H9 (cell line): ENCODE data around the gene HOXD11. TPM values are rescaled to one million over a fixed set of nuclear protein-coding genes. Genes with fewer than 3 reads are reported as not detected.

ENCODE experiments used
- DNase-seq: peaks from one replicate; pipeline ENCODE4 v3.0.0-alpha.2; 2017
- H2AFZ ChIP-seq: one replicate; pipeline ENCODE4 v1.6.1; 2013; ENCODE audit warnings: mild to moderate bottlenecking, low read length, control low read depth, moderate library complexity
- H2AK5ac ChIP-seq: 2 replicates; pipeline ENCODE4 v1.6.1; 2013; ENCODE audit warnings: low read length, control low read depth, mixed read lengths; ENCODE audit not compliant: insufficient read length
- H2BK120ac ChIP-seq: one replicate; pipeline ENCODE4 v1.6.1; 2013; ENCODE audit warnings: low read depth, mild to moderate bottlenecking, low read length, control low read depth, inconsistent platforms; ENCODE audit not compliant: poor library complexity, severe bottlenecking
- H2BK12ac ChIP-seq: 2 replicates; pipeline ENCODE4 v1.6.1; 2013; ENCODE audit warnings: low read length, control low read depth, mixed read lengths, low read depth; ENCODE audit not compliant: insufficient read length
- H2BK15ac ChIP-seq: 2 replicates; pipeline ENCODE4 v1.6.1; 2013; ENCODE audit warnings: low read depth, low read length, control low read depth
- H2BK20ac ChIP-seq: one replicate; pipeline ENCODE4 v1.6.1; 2013; ENCODE audit warnings: low read depth, mild to moderate bottlenecking, low read length, control low read depth, inconsistent platforms; ENCODE audit not compliant: poor library complexity, severe bottlenecking
- H2BK5ac ChIP-seq: 2 replicates; pipeline ENCODE4 v1.6.1; 2013; ENCODE audit warnings: low read length, control low read depth, mixed read lengths; ENCODE audit not compliant: insufficient read length
- H3K14ac ChIP-seq: 2 replicates; pipeline ENCODE4 v1.6.1; 2013; ENCODE audit warnings: low read length, control low read depth; ENCODE audit not compliant: insufficient read depth
- H3K18ac ChIP-seq: 2 replicates; pipeline ENCODE4 v1.6.1; 2013; ENCODE audit warnings: low read depth, mild to moderate bottlenecking, mixed read lengths, low read length, control low read depth; ENCODE audit not compliant: insufficient read length
- H3K23ac ChIP-seq: 2 replicates; pipeline ENCODE4 v1.6.1; 2013; ENCODE audit warnings: low read length, control low read depth, mixed read lengths, low read depth; ENCODE audit not compliant: insufficient read length
- H3K23me2 ChIP-seq: 2 replicates; pipeline ENCODE4 v1.6.1; 2013; ENCODE audit warnings: low read depth, mild to moderate bottlenecking, mixed read lengths, low read length, control low read depth; ENCODE audit not compliant: insufficient read length, poor library complexity, severe bottlenecking
- H3K27ac ChIP-seq: 2 replicates; pipeline ENCODE4 v1.5.1; 2013; ENCODE audit warnings: low read length, control low read depth, mixed read lengths, low read depth; ENCODE audit not compliant: insufficient read length
- H3K27me3 ChIP-seq: 2 replicates; pipeline ENCODE4 v1.6.1; 2013; ENCODE audit warnings: low read length, control low read depth, inconsistent platforms; ENCODE audit not compliant: insufficient read depth
- H3K4ac ChIP-seq: 2 replicates; pipeline ENCODE4 v1.6.1; 2013; ENCODE audit warnings: low read depth, mild to moderate bottlenecking, control low read depth, inconsistent platforms, low read length, moderate library complexity
- H3K4me1 ChIP-seq: 2 replicates; pipeline ENCODE4 v1.6.1; 2013; ENCODE audit warnings: low read length, control low read depth, inconsistent platforms; ENCODE audit not compliant: insufficient read depth
- H3K4me2 ChIP-seq: 2 replicates; pipeline ENCODE4 v1.6.1; 2013; ENCODE audit warnings: low read length, control low read depth, mixed read lengths; ENCODE audit not compliant: insufficient read length, insufficient read depth
- H3K56ac ChIP-seq: 2 replicates; pipeline ENCODE4 v1.6.1; 2013; ENCODE audit warnings: low read depth, mild to moderate bottlenecking, mixed read lengths, low read length, control low read depth; ENCODE audit not compliant: insufficient read length
- H3K79me1 ChIP-seq: 2 replicates; pipeline ENCODE4 v1.6.1; 2013; ENCODE audit warnings: low read depth, mild to moderate bottlenecking, moderate library complexity, low read length, control low read depth, inconsistent platforms; ENCODE audit not compliant: insufficient read depth, poor library complexity, severe bottlenecking
- H3K79me2 ChIP-seq: 2 replicates; pipeline ENCODE4 v1.6.1; 2013; ENCODE audit warnings: low read length, control low read depth, inconsistent platforms; ENCODE audit not compliant: insufficient read depth
- H3K9ac ChIP-seq: 2 replicates; pipeline ENCODE4 v1.6.1; 2013; ENCODE audit warnings: low read length, control low read depth, mixed read lengths; ENCODE audit not compliant: insufficient read length; ENCODE audit errors: extremely low read depth
- H3K9me3 ChIP-seq: one replicate; pipeline ENCODE4 v1.6.1; 2013; ENCODE audit warnings: low read depth, low read length, inconsistent platforms; ENCODE audit not compliant: control insufficient read depth
- H3T11ph ChIP-seq: one replicate; pipeline ENCODE4 v1.6.1; 2013; ENCODE audit warnings: mild to moderate bottlenecking, low read length, control low read depth, inconsistent platforms
- H4K20me1 ChIP-seq: one replicate; pipeline ENCODE4 v1.6.1; 2013; ENCODE audit not compliant: control insufficient read depth, insufficient read length, insufficient read depth
- H4K5ac ChIP-seq: 2 replicates; pipeline ENCODE4 v1.6.1; 2013; ENCODE audit warnings: low read depth, mild to moderate bottlenecking, mixed read lengths, low read length, control low read depth; ENCODE audit not compliant: insufficient read length
- H4K8ac ChIP-seq: replicated peaks from 2 replicates; pipeline ENCODE4 v1.6.1; 2013; ENCODE audit warnings: low read length, control low read depth, mixed read lengths, low read depth; ENCODE audit not compliant: insufficient read length
- H4K91ac ChIP-seq: 2 replicates; pipeline ENCODE4 v1.6.1; 2013; ENCODE audit warnings: low read depth, mild to moderate bottlenecking, moderate library complexity, mixed read lengths, low read length, control low read depth; ENCODE audit not compliant: insufficient read length
- H3K27ac Mint-ChIP-seq, 3 experiments: 2 replicates in 2 of 3; 3 replicates in 1 of 3; pipeline ENCODE4 v1.8.0; 2020 to 2021; ENCODE audit warnings: mixed read lengths in 3 of 3, mild to moderate bottlenecking in 1 of 3, moderate library complexity in 1 of 3
- H3K27me3 Mint-ChIP-seq: 2 replicates; pipeline ENCODE4 v1.8.0; 2021; ENCODE audit warnings: low read depth, mild to moderate bottlenecking, moderate library complexity, mixed read lengths
- H3K36me3 Mint-ChIP-seq, 3 experiments: 2 replicates in 2 of 3; 3 replicates in 1 of 3; pipeline ENCODE4 v1.8.0; 2020 to 2021; ENCODE audit warnings: low read depth in 3 of 3, mixed read lengths in 3 of 3; ENCODE audit not compliant: insufficient read depth in 1 of 3
- H3K4me1 Mint-ChIP-seq, 2 experiments: 2 replicates each; pipeline ENCODE4 v1.8.0; 2020; ENCODE audit warnings: mixed read lengths in 2 of 2
- H3K4me3 Mint-ChIP-seq, 2 experiments: 2 replicates in 1 of 2; 3 replicates in 1 of 2; pipeline ENCODE4 v1.8.0; 2020 to 2021; ENCODE audit warnings: mild to moderate bottlenecking in 2 of 2, mixed read lengths in 2 of 2, moderate library complexity in 1 of 2
- H3K9me3 Mint-ChIP-seq, 2 experiments: 2 replicates in 1 of 2; 3 replicates in 1 of 2; pipeline ENCODE4 v1.8.0; 2020; ENCODE audit warnings: mild to moderate bottlenecking in 2 of 2, mixed read lengths in 2 of 2, moderate library complexity in 1 of 2
- CTCF ChIP-seq: fragments of 200-600 bp; sonication (generic); conservative IDR thresholded peaks from 3 replicates; pipeline ENCODE4 v1.8.0; 2021; ENCODE audit warnings: antibody characterized with exemption, mild to moderate bottlenecking
- WGBS: extraction: QIAGEN DNeasy Blood & Tissue Kit; methylation state at CpG from one replicate; pipeline ENCODE4 v1.1.7; 2013; ENCODE audit warnings: missing lambda C conversion rate, low lambda C conversion rate, mixed read lengths; ENCODE audit not compliant: insufficient read length; ENCODE audit errors: extremely low coverage; 5-methylcytosine and 5-hydroxymethylcytosine counted together
- total RNA-seq: library from RNA; stranded (reverse); gene quantifications from 2 replicates; pipeline ENCODE4 v1.2.1, GENCODE V29; 2021

The HOXD11 gene
- total RNA-seq, 1 experiment from 2014 or later, result not detected

- Mint-ChIP-seq H3K9me3 (peaks cover 5 to 9% of the 10 kb centered on the region in 2 experiments; a peak in 4 of 5 replicates), H3K36me3 (no peaks in the 10 kb centered on the region), H3K4me3 (0 out of 5 replicates have a peak overlapping the region, but pooled peaks of 1 of the 2 experiments have one; percentile 12), H3K27me3 (peaks cover 96% of the 10 kb centered on the region), H3K27ac (no peak overlapping the region), H3K4me1 (peaks cover 20 to 46% of the 10 kb centered on the region in 2 experiments)
- no peak for DNase-seq
- Histone ChIP-seq H3K4me1 (no peaks in the 10 kb centered on the region), H2AFZ (no peak overlapping the region), H4K91ac (no peak overlapping the region), H3K9ac (no peak overlapping the region), H4K5ac (no peak overlapping the region), H2BK120ac (no peak overlapping the region), H3K23ac (no peak overlapping the region), H3K14ac (no peak overlapping the region), H2BK5ac (no peak overlapping the region), H3K4ac (no peak overlapping the region), H3K56ac (no peak overlapping the region), H3K27me3 (peaks cover 90% of the 10 kb centered on the region), H2AK5ac (no peak overlapping the region), H3K18ac (no peak overlapping the region), H2BK12ac (no peak overlapping the region), H3K27ac (no peak overlapping the region), H3K79me2 (no peaks in the 10 kb centered on the region), H3T11ph (no peak overlapping the region), H3K23me2 (peaks cover 7% of the 10 kb centered on the region), H3K79me1 (no peaks in the 10 kb centered on the region), H2BK20ac (no peak overlapping the region), H3K4me2 (no peak overlapping the region), H4K20me1 (no peaks in the 10 kb centered on the region), H2BK15ac (no peak overlapping the region), H4K8ac (no peak overlapping the region), H3K9me3 (no peaks in the 10 kb centered on the region)
- WGBS, result no CpG with 5 or more reads among the region's 10 CpGs
- TF ChIP-seq CTCF, result no peak
These were observed 24.6 kb upstream of the HOXD11 start for GRCh38 chr2:176082525-176082823.
